Aorta (tissue), 5 donors: ENCODE data around the gene GPS1. TPM values are rescaled to one million over a fixed set of nuclear protein-coding genes. Genes with fewer than 3 reads are reported as not detected.

Source experiments
- ATAC-seq: fragments of 200-7000 bp; cut with Tn5 transposase; one replicate; pipeline ENCODE4 v1.9.1; 2022; ENCODE audit warnings: moderate library complexity; ENCODE audit not compliant: low FRiP score
- DNase-seq, 2 donors: peaks; one replicate each; pipeline ENCODE4 v3.0.0-alpha.2; 2020
- H3K27ac ChIP-seq, 2 donors: one replicate each; pipeline ENCODE4 v1.5.1; 2013; ENCODE audit warnings: low read length in 2 of 2, mild to moderate bottlenecking in 2 of 2, moderate library complexity in 2 of 2, control low read depth in 1 of 2, inconsistent platforms in 1 of 2, low read depth in 1 of 2
- H3K27me3 ChIP-seq, 2 donors: one replicate each; pipeline ENCODE4 v1.6.1; 2013; ENCODE audit warnings: control low read depth in 1 of 2, low read length in 1 of 2, mild to moderate bottlenecking in 1 of 2, moderate library complexity in 1 of 2; ENCODE audit not compliant: insufficient read depth in 2 of 2, control insufficient read depth in 1 of 2
- H3K36me3 ChIP-seq, 2 donors: one replicate each; pipeline ENCODE4 v1.6.1; 2013; ENCODE audit warnings: control low read depth in 1 of 2, low read length in 1 of 2, mild to moderate bottlenecking in 1 of 2; ENCODE audit not compliant: insufficient read depth in 2 of 2, control insufficient read depth in 1 of 2
- H3K4me1 ChIP-seq, 2 donors: one replicate each; pipeline ENCODE4 v1.6.1; 2013; ENCODE audit warnings: low read length in 2 of 2, control low read depth in 1 of 2, mild to moderate bottlenecking in 1 of 2, moderate library complexity in 1 of 2; ENCODE audit not compliant: insufficient read depth in 2 of 2, control insufficient read depth in 1 of 2
- H3K4me3 ChIP-seq, 2 donors: one replicate each; pipeline ENCODE4 v1.5.1; 2013; ENCODE audit warnings: low read length in 2 of 2, control low read depth in 1 of 2, mild to moderate bottlenecking in 1 of 2
- H3K9me3 ChIP-seq: one replicate; pipeline ENCODE4 v1.6.1; 2013; ENCODE audit warnings: mild to moderate bottlenecking, low read length; ENCODE audit not compliant: control insufficient read depth
- WGBS, 2 donors: extraction: QIAGEN DNeasy Blood & Tissue Kit; methylation state at CpG; one replicate each; pipeline ENCODE4 v1.1.7; 2013; 5-methylcytosine and 5-hydroxymethylcytosine counted together
- intact Hi-C, 2 donors: fragments of 100-400 bp; cut with DNase I; formaldehyde crosslinking; loops; one replicate each; pipeline versions ENCODE4 v1.14.2 to v1.15.0; 2022
- long read RNA-seq, 2 donors: library from polyadenylated mRNA; unstranded; transcript quantifications; one replicate each; pipeline ENCODE4 v2.0.0, GENCODE V29; 2020 to 2021
- polyA plus RNA-seq, 2 donors: library from polyadenylated mRNA; stranded (reverse); fragments of 200-250 nt; gene quantifications; one replicate each; pipeline ENCODE4 v1.2.3, GENCODE V29; 2013
- total RNA-seq, 2 donors: library from RNA; stranded (reverse); fragmentation: NEBNext Ultra II Directional; extraction: Animal tissue kit (Norgen Biotek cat#: 25700); gene quantifications; one replicate each; pipeline ENCODE4 v1.2.1, GENCODE V29; 2021
- donor health status: healthy with polysubstance abuse.
- donor health status: Bipolar disorder and iron deficiency.
- donor health status: DM: no; HTN: no; CAD: no.
- donor health status: DM: no; HTN: no; CAD: no.
- donor health status: DM: yes; HTN: yes; CAD: no.

Gene GPS1
- total RNA-seq (10 to 100 TPM; 46.9 to 60.7 TPM), polyA plus RNA-seq (100 to 1,000 TPM in 1 of 2 donors, 10 to 100 TPM in 1; 47.6 to 171 TPM)
- long read RNA-seq, donor 1, transcript GPS1-228 (13 exons, 1,825 nt), result minor isoform, 16 of 578 reads
- long read RNA-seq, donor 1, transcript GPS1-226 (13 exons, 1,839 nt), result minor isoform, 72 of 578 reads
- long read RNA-seq, donor 1, transcript GPS1-208 (13 exons, 1,874 nt), result major isoform, 344 of 578 reads
- long read RNA-seq, donor 1, transcript GPS1-201 (13 exons, 1,842 nt), result minor isoform, 69 of 578 reads
- long read RNA-seq, donor 1, partial matches to known transcripts, result 28 of 578 reads
- long read RNA-seq, donor 1, other reads (novel, unspliced or antisense), result 43 of 578 reads
- long read RNA-seq, donor 2, transcript GPS1-208 (13 exons, 1,874 nt), result major isoform, 31 of 85 reads
- long read RNA-seq, donor 2, transcript GPS1-226 (13 exons, 1,839 nt), result minor isoform, 8 of 85 reads
- long read RNA-seq, donor 2, transcript GPS1-201 (13 exons, 1,842 nt), result minor isoform, 7 of 85 reads
- long read RNA-seq, donor 2, partial matches to known transcripts, result 23 of 85 reads
- long read RNA-seq, donor 2, other reads (novel, unspliced or antisense), result 11 of 85 reads

DNA sequence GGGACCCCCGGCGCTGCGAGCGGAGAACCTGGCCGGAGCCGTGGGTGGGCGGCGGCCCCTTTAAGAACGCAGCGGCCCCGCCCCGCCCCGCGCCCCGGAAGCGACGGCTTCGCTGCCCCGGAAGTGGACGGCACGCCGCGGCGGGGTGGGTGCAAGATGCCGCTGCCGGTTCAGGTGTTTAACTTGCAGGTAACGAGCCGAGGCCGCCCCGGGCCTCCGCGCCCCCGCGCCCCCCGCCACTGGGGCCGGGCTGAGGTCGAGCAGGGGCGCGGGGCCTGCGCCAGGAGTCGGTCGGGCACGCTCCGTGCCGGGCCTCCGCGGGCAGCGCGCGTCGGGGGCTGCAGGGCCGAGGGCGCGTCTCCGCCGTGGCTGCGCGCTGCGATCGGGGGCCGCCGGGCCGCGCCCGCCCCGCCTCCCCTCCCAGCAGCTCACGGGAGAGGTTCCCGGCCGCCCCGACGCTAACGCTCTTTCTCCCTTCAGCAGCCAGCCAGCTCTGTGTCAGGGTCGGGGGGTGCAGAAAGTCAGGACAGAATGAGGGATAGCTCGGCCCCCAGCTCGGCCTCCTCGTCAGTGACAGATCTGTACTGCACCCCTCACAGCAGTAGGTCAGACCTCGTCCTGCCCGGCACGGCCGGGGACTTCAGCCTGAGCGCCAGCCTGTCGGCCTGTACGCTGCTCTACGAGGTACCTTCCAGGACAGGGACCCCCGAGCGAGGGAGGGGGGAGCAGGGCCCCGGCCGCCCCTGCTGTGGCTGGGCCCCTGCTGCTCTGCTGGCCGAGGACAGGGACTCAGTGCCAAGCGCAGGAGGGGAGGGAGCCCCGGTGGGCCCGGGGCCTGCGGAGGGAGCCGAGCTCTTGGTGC, at the start of gene GPS1, which contains the start of gene RFNG:
Gene GPS1, plus strand, starts transcription at position 123 of the 862 bp plus-strand sequence. Its CDS starts 34 bp downstream, at position 157.
Gene RFNG, minus strand, starts transcription at position 36 of the 862 bp plus-strand sequence. CDS start 45 bp downstream, outside the sequence.
- no peaks in the 10 kb centered on the region for H3K4me1 ChIP-seq
- no peak for ATAC-seq
- H3K36me3 ChIP-seq, result peaks cover 0 to 2% of the 10 kb centered on the region in 2 donors
- no peak within 1 kb of the TSS for H3K27ac ChIP-seq
- DNase-seq, result peak; percentile 84 to 94
- 0 to 1% methylated on average over 64 to 94 of the region's 94 CpGs for WGBS, 2 donors
- no peaks in the 10 kb centered on the region for H3K9me3 ChIP-seq
- no peaks in the 10 kb centered on the region for H3K27me3 ChIP-seq
- intact Hi-C loops, result no loop called here
- H3K4me3 ChIP-seq, result peak within 1 kb of the TSS; percentile 88 to 92

DNA sequence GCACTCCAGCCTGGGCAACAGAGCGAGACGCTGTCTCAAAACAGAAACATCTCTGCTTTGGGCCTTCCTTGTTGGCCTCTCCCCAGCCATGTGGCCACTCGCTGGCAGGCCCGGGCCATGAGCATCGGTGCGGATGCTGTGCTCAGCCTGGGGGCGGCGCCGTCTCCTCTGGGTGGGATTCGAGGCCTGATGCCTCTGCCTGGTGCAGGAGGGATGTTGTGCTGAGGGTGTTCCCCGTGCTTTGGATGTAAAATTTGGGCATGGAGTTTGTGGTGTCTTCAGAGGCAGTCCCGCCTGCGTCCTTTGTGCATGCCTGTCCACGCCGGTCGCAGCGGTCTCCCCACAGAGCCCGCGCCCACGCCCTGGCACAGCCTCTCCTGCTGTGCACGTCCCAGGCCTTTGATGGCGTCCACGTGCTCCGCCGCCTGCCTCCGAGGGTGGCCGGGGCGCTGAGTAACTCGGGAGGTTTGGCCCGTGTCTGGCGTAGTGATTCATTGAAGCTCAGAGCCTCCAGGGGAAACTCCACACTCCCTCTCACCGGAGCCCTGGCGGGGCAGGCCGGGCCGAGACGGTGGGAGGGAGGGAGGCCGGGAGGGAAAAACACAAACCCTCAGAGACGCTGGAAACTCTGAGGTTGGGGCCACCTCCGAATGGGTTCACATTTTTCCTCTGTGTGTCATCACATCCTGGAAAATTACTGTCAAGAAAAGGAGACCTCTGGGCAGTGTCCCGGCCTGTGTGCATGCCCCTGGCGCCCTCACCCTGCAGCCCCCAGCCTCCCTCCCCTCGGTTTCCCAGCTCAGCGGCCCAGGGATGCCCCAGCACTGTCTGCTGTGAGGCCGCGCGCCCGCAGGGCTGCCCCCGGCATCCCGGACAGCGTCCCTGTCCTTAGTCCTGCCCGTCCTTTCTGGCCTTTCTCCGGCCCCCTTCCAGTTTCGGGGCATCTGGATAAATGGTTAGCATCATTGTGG, 48.0 kb upstream of the GPS1 start:
- Histone ChIP-seq H3K4me3 (no peak overlapping the region), H3K9me3 (no peaks in the 10 kb centered on the region), H3K4me1 (no peaks in the 10 kb centered on the region), H3K36me3 (no peaks in the 10 kb centered on the region), H3K27me3 (no peaks in the 10 kb centered on the region), H3K27ac (peak overlapping the region; percentile 51 to 83)
- ATAC-seq (peak; percentile 87), DNase-seq (peak; percentile 93 to 96)
- intact Hi-C loops, result no loop called here
- 11% methylated on average over 51 to 53 of the region's 53 CpGs for WGBS, 2 donors

DNA sequence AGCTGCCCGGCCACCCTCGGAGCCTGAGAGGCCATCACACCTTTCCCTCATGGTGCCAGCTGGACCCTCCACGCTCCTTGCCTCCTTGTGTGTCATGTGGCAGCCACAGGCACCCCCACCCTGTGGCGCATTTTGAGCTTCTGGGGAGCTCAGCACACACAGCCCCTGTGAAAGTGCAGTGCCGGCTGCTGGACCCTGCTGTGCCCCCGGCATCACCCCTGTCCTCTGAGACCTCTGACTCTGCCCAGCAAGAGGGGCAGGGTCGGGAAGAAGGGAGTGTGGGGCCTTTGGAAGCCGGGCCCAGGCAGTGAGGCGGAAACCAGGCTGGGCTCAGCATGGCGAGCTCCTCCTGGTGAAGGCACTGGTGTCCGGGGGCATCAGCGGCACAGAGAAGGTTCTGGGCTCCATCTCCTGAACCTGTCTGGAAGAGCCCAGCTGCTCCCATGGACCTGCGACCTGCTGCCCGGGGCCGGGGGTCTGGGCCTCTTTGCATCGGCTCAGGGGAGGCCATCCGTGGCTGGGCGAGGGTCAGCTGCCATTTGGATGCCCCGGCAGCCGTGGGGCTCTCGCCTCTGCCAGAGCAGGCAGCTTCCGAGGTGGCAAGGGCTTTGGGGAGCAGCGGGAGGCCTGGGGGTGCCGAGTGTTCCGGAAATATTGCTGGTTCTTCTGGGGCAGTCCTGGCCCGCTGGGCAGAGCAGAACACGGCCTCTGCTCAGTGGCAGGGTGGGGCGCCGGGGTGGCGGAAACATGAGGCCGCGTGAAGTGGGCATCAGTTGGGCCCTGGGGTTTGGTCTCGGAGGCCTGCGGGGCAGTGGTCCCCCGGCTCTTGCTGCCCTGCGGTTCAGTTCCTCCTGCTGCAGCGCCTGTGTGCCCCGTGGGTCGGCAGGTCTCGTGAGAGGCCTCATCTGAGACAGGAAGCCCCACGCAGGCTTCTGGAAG, 46.9 kb upstream of the GPS1 start:
- H3K36me3 ChIP-seq, result no peaks in the 10 kb centered on the region
- 93% methylated on average over 41 of the region's 41 CpGs for WGBS, 2 donors
- H3K27ac ChIP-seq, result peak overlapping the region; percentile 51 to 69
- no peaks in the 10 kb centered on the region for H3K27me3 ChIP-seq
- H3K4me3 ChIP-seq, result no peak overlapping the region
- H3K9me3 ChIP-seq, result no peaks in the 10 kb centered on the region
- intact Hi-C loops, result no loop called here
- H3K4me1 ChIP-seq, result no peaks in the 10 kb centered on the region
- DNase-seq, result no peak
- no peak for ATAC-seq

DNA sequence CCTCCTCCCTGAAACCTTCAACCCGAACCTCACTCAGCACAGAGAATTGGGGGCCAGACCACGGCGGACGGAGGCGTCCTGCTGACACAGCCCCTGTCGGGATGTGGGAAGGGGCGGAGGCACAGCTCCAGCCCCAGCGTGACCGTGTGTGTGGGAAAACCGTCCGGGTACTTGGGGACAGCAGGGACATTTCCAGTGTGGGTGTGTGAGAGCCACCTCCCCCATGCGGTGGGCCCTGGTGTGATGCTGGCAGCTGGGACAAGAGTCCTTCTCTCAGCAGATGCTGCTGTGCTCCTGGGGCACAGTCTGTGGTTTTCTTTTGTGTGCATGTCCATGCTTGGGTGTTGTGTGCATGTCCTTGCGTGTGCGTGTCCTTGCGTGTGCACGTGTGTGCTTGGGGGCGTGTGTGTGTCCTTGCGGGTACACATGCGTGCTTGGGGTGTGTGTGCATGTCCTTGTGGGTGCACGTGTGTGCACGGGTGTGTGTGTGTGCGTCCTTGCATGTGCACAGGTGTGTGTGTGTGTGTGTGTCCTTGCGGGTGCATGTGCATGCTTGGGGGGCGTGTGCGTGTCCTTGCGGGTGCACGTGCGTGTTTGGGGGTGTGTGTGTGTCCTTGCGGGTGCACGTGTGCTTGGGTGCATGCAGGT, 45.9 kb upstream of the GPS1 start:
- ATAC-seq (no peak), DNase-seq (no peak)
- no peaks in the 10 kb centered on the region for H3K27me3 ChIP-seq
- WGBS, 2 donors, result 72 to 77% methylated on average over 30 of the region's 30 CpGs
- H3K36me3 ChIP-seq, result no peaks in the 10 kb centered on the region
- H3K9me3 ChIP-seq, result no peaks in the 10 kb centered on the region
- no peak overlapping the region for H3K4me3 ChIP-seq
- H3K27ac ChIP-seq, result no peak overlapping the region
- H3K4me1 ChIP-seq, result no peaks in the 10 kb centered on the region
- intact Hi-C loops, result no loop called here

DNA sequence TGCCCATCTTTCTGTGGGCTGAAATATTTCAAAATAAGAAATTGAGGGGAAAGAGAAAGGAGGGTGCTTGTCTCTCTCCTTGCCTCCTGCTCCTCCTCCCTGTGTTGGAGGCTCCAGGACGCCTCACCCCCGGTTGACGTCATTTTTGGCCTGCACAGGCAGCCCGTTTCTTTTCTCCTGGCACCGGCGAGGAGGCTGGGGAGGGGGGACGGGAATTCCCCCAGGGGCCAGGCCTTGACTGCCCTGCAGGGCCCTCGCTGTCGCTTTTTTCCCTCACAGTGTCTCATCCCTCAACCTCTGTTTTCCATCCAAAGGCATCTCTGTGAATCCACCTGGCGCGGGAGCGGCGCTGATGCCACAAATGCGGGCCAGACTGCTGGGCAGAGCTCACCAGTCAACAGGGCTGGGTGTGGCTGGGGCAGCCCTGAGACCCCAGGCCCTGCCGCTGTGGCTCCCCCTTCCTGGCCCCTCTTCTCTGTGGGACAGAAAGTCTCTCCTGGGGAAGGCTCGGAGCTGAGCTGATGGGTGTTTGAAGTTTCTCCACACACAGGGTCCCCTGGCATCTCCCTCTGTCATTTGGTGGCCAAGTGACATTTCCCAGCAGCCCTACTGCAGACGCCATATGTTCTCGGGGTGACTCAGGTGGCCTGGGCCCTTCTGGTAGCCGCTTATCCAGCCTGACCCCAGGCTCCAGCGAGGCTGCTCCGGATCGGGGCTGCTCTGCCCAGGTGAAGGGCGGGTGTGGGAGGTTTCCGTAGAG, 45.0 kb upstream of the GPS1 start:
- DNase-seq (peak; percentile 79 to 90), ATAC-seq (peak; percentile 36)
- no peaks in the 10 kb centered on the region for H3K36me3 ChIP-seq
- H3K27me3 ChIP-seq, result no peaks in the 10 kb centered on the region
- H3K9me3 ChIP-seq, result no peaks in the 10 kb centered on the region
- H3K4me1 ChIP-seq, result no peaks in the 10 kb centered on the region
- no peak overlapping the region for H3K4me3 ChIP-seq
- H3K27ac ChIP-seq, result peak overlapping the region in 1 of 2 donors; percentile 2
- intact Hi-C loops, result no loop called here
- 27 to 36% methylated on average over 24 of the region's 24 CpGs for WGBS, 2 donors

DNA sequence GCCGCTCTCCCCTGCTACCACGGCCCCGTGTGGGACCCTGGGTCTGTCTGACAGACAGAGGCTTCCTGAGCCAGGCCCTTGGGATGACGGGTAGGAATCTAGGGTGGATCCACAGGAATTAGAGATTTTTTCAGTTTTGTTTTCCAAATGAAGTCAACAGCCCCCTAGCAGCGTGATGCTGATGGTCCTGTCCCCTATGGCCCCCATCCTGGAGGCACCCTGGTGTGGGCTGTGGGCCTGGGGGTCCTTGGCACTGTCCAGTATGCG, 44.5 kb upstream of the GPS1 start:
- 76 to 83% methylated on average over 6 of the region's 6 CpGs for WGBS, 2 donors
- DNase-seq, result no peak
- intact Hi-C loops, result no loop called here
- H3K27me3 ChIP-seq, result no peaks in the 10 kb centered on the region
- no peak for ATAC-seq
- H3K4me3 ChIP-seq, result no peak overlapping the region
- no peaks in the 10 kb centered on the region for H3K9me3 ChIP-seq
- no peaks in the 10 kb centered on the region for H3K36me3 ChIP-seq
- no peaks in the 10 kb centered on the region for H3K4me1 ChIP-seq
- H3K27ac ChIP-seq, result no peak overlapping the region
